PC-9 (cell line): ENCODE results near the gene EPB41L4B. TPM values are rescaled to one million over a fixed set of nuclear protein-coding genes. Genes with fewer than 3 reads are reported as not detected.
A peak's percentile ranks its signal among the peaks of the same experiment; 100 is the strongest.

Experiments used
- BruUV-seq: library from RNA; stranded (reverse); fragments of 400-500 nt; replicated peaks from 2 replicates; lab custom pipeline; 2021; lab: Mats Ljungman, UMichigan
- CTCF ChIA-PET: fragments of 300-600 bp; sonication (Branson Sonifier 250); formaldehyde crosslinking; loops from one replicate; lab custom pipeline; 2022; ENCODE audit warnings: antibody characterized with exemption; lab: Charles Lee
- POLR2A ChIA-PET: fragments of 300-600 bp; sonication (Branson Sonifier 250); formaldehyde crosslinking; loops from one replicate; lab custom pipeline; 2022; ENCODE audit warnings: antibody characterized with exemption; ENCODE audit not compliant: unreplicated experiment; lab: Charles Lee
- DNase-seq, 2 experiments: peaks; one replicate each; pipeline versions ENCODE4 v3.0.0 to v3.0.0-alpha.2; 2015 to 2022; ENCODE audit warnings: mixed read lengths in 1 of 2
- H2AFZ ChIP-seq: fragments of 200-600 bp; sonication (generic); 2 replicates; pipeline ENCODE4 v1.8.1; 2017; ENCODE audit warnings: antibody characterized with exemption
- H3F3A ChIP-seq: fragments of 200-600 bp; sonication (generic); 2 replicates; pipeline ENCODE4 v1.8.1; 2017; ENCODE audit warnings: antibody characterized with exemption, mild to moderate bottlenecking, low read depth; ENCODE audit not compliant: insufficient read depth
- H3K27ac ChIP-seq: fragments of 200-600 bp; sonication (generic); 2 replicates; pipeline ENCODE4 v1.6.1; 2016; ENCODE audit warnings: mixed run types
- H3K27me3 ChIP-seq: fragments of 200-600 bp; sonication (generic); 2 replicates; pipeline ENCODE4 v1.6.1; 2016; ENCODE audit warnings: low read depth, mixed run types; ENCODE audit not compliant: insufficient read depth
- H3K36me3 ChIP-seq: fragments of 200-600 bp; sonication (generic); 2 replicates; pipeline ENCODE4 v1.6.1; 2016; ENCODE audit warnings: low read depth, mixed run types
- H3K4me1 ChIP-seq: fragments of 200-600 bp; sonication (generic); replicated peaks from 2 replicates; pipeline ENCODE4 v1.6.1; 2016; ENCODE audit warnings: mixed run types; ENCODE audit not compliant: insufficient read depth
- H3K4me2 ChIP-seq: fragments of 200-600 bp; sonication (generic); 2 replicates; pipeline ENCODE4 v1.6.1; 2017; ENCODE audit warnings: mixed run types
- H3K4me3 ChIP-seq: fragments of 200-600 bp; sonication (generic); 2 replicates; pipeline ENCODE4 v1.6.1; 2016; ENCODE audit warnings: mixed run types
- H3K79me2 ChIP-seq: fragments of 200-600 bp; sonication (generic); 2 replicates; pipeline ENCODE4 v1.6.1; 2017; ENCODE audit warnings: low read depth, mixed run types
- H3K9me2 ChIP-seq: fragments of 200-600 bp; sonication (generic); 2 replicates; pipeline ENCODE4 v1.8.1; 2017; ENCODE audit warnings: mild to moderate bottlenecking; ENCODE audit not compliant: insufficient read depth
- H3K9me3 ChIP-seq: fragments of 200-600 bp; sonication (generic); 2 replicates; pipeline ENCODE4 v1.8.1; 2016; ENCODE audit warnings: low read depth; ENCODE audit not compliant: insufficient read depth
- H4K20me1 ChIP-seq: fragments of 200-600 bp; sonication (generic); 2 replicates; pipeline ENCODE4 v1.8.1; 2017; ENCODE audit not compliant: insufficient read depth
- CTCF ChIP-seq: fragments of 200-600 bp; sonication (generic); conservative IDR thresholded peaks from 2 replicates; pipeline ENCODE4 v1.6.1; 2017; ENCODE audit warnings: mixed run types, antibody characterized with exemption, mild to moderate bottlenecking, moderate library complexity
- EZH2 ChIP-seq: fragments of 200-600 bp; sonication (generic); IDR thresholded peaks from 2 replicates; pipeline ENCODE4 v1.8.0; 2017; ENCODE audit warnings: antibody characterized with exemption, low read depth
- intact Hi-C: fragments of 100-400 bp; cut with micrococcal nuclease; formaldehyde crosslinking; loops from one replicate; pipeline ENCODE4 v1.10.0; 2022; ENCODE audit not compliant: unreplicated experiment
- total RNA-seq: library from RNA; stranded (reverse); gene quantifications from 2 replicates; pipeline ENCODE4 v1.2.3, GENCODE V29; 2021

EPB41L4B gene
- total RNA-seq, 1 experiment from 2014 or later = 4.2 TPM

GRCh38 chr9:109249615-109250014 lies 71.2 kb downstream of the EPB41L4B start:
- no peaks in the 10 kb centered on the region for H4K20me1 ChIP-seq
- H3K9me3 ChIP-seq = no peaks in the 10 kb centered on the region
- POLR2A ChIA-PET = interaction anchor here (0.5 kb wide), 1 partner anchor 907 kb away, joined by 5 read pairs; no protein-coding TSS in a partner anchor
- DNase-seq = no peak
- no TSS peak for BruUV-seq
- no peaks in the 10 kb centered on the region for H3K27me3 ChIP-seq
- no peak overlapping the region for H2AFZ ChIP-seq
- TF ChIP-seq EZH2 = no peak
- no peak; the same call in 1 of the 2 replicates for TF ChIP-seq CTCF
- H3K4me1 ChIP-seq = peaks cover 65% of the 10 kb centered on the region
- intact Hi-C loops = loop anchor here (1.0 to 10.0 kb wide), 3 partner anchors 67 to 152 kb away; no protein-coding TSS in a partner anchor
- peaks cover 53% of the 10 kb centered on the region for H3F3A ChIP-seq
- H3K4me3 ChIP-seq = no peak overlapping the region
- no peaks in the 10 kb centered on the region for H3K79me2 ChIP-seq
- peak overlapping the region; percentile 35; the same call in 1 of the 2 replicates for H3K4me2 ChIP-seq
- peak overlapping the region; percentile 95 for H3K27ac ChIP-seq
- no peaks in the 10 kb centered on the region for H3K36me3 ChIP-seq
- CTCF ChIA-PET = interaction anchor here (0.6 kb wide), 1 partner anchor 1196 kb away, joined by 3 read pairs; no protein-coding TSS in a partner anchor
- no peaks in the 10 kb centered on the region for H3K9me2 ChIP-seq

- Histone ChIP-seq H3K27ac (0 out of 2 replicates have a peak overlapping the region, but pooled peaks have one; percentile 28), H3K4me2 (no peak overlapping the region), H3K9me2 (no peaks in the 10 kb centered on the region), H3K36me3 (no peaks in the 10 kb centered on the region), H3K4me3 (no peak overlapping the region), H3K79me2 (no peaks in the 10 kb centered on the region), H3K27me3 (no peaks in the 10 kb centered on the region), H3K9me3 (no peaks in the 10 kb centered on the region), H2AFZ (no peak overlapping the region), H3F3A (peaks cover 40% of the 10 kb centered on the region), H3K4me1 (peaks cover 51% of the 10 kb centered on the region), H4K20me1 (no peaks in the 10 kb centered on the region)
- DNase-seq = no peak
- no peak for TF ChIP-seq CTCF
- no peak for TF ChIP-seq EZH2
- no TSS peak for BruUV-seq
- POLR2A ChIA-PET = no interaction called here
- CTCF ChIA-PET = no interaction called here
- intact Hi-C loops = no loop called here
These were observed 72.7 kb downstream of the EPB41L4B start for GRCh38 chr9:109248133-109248581.

GRCh38 chr9:109247228-109247627 lies 73.6 kb downstream of the EPB41L4B start:
- Histone ChIP-seq H3K27me3 (no peaks in the 10 kb centered on the region), H3F3A (peaks cover 35% of the 10 kb centered on the region), H3K9me3 (no peaks in the 10 kb centered on the region), H3K4me3 (no peak overlapping the region), H2AFZ (no peak overlapping the region), H3K4me1 (peaks cover 42% of the 10 kb centered on the region), H3K4me2 (no peak overlapping the region), H3K79me2 (no peaks in the 10 kb centered on the region), H3K27ac (no peak overlapping the region), H3K9me2 (no peaks in the 10 kb centered on the region), H4K20me1 (no peaks in the 10 kb centered on the region), H3K36me3 (no peaks in the 10 kb centered on the region)
- intact Hi-C loops = no loop called here
- CTCF ChIA-PET = interaction anchor here (0.7 kb wide), 1 partner anchor 13 kb away, joined by 5 read pairs; no protein-coding TSS in a partner anchor
- no peak for DNase-seq
- POLR2A ChIA-PET = interaction anchor here (0.6 kb wide), 1 partner anchor 51 kb away, joined by 5 read pairs; no protein-coding TSS in a partner anchor
- no TSS peak for BruUV-seq
- TF ChIP-seq CTCF (no peak), EZH2 (no peak)
